SK-N-SH (cell line): ENCODE results near the gene RNF180. TPM values are rescaled to one million over a fixed set of nuclear protein-coding genes. Genes with fewer than 3 reads are reported as not detected.

ENCODE experiments used
- CTCF ChIA-PET: fragments of 300-600, 350-600 bp; formaldehyde crosslinking; extraction: SDS; loops from one replicate; lab custom pipeline; 2021; lab: Yijun Ruan, JAX
- POLR2A ChIA-PET: fragments of 350-600 bp; sonication (Branson Sonifier 250); formaldehyde crosslinking; extraction: SDS; loops from one replicate; lab custom pipeline; 2020; ENCODE audit warnings: antibody characterized with exemption, inconsistent platforms; lab: Yijun Ruan, JAX
- DNase-seq: peaks from one replicate; pipeline ENCODE4 v3.0.0; 2012
- H2AFZ ChIP-seq: fragments of 200-600 bp; sonication (generic); 2 replicates; pipeline ENCODE4 v1.8.1; 2016; ENCODE audit warnings: antibody characterized with exemption, mild to moderate bottlenecking, low read depth
- H3F3A ChIP-seq: fragments of 200-600 bp; sonication (generic); replicated peaks from 2 replicates; pipeline ENCODE3; 2016; ENCODE audit warnings: antibody characterized with exemption, mild to moderate bottlenecking; ENCODE audit not compliant: insufficient read depth
- H3K27ac ChIP-seq, 2 experiments: fragments of 200-500 bp in 1 of 2; fragments of 200-600 bp in 1 of 2; sonication (Bioruptor generic) in 1 of 2; sonication (generic), shearing (Covaris generic) in 1 of 2; 2 replicates each; pipeline versions ENCODE4 v1.5.1 to v1.6.1; 2014 to 2016; ENCODE audit warnings: low read depth in 2 of 2, inconsistent platforms in 1 of 2, low read length in 1 of 2, mild to moderate bottlenecking in 1 of 2, mixed read lengths in 1 of 2
- H3K27me3 ChIP-seq: fragments of 200-600 bp; sonication (generic), shearing (Covaris generic); 2 replicates; pipeline ENCODE4 v1.6.1; 2016; ENCODE audit warnings: mixed run types; ENCODE audit not compliant: insufficient read depth
- H3K36me3 ChIP-seq, 2 experiments: fragments of 200-500 bp in 1 of 2; fragments of 200-600 bp in 1 of 2; sonication (Bioruptor generic) in 1 of 2; sonication (generic) in 1 of 2; replicated peaks in 1 of 2; 2 replicates each; pipeline versions ENCODE3 to v1.5.1; 2014 to 2016; ENCODE audit warnings: low read length in 1 of 2, mild to moderate bottlenecking in 1 of 2; ENCODE audit not compliant: insufficient read depth in 2 of 2, control insufficient read depth in 1 of 2
- H3K4me1 ChIP-seq, 2 experiments: fragments of 200-500 bp in 1 of 2; fragments of 200-600 bp in 1 of 2; sonication (Bioruptor generic) in 1 of 2; sonication (generic), shearing (Covaris generic) in 1 of 2; 2 replicates each; pipeline versions ENCODE4 v1.5.1 to v1.6.1; 2014 to 2016; ENCODE audit warnings: low read depth in 1 of 2, low read length in 1 of 2, mixed run types in 1 of 2; ENCODE audit not compliant: insufficient read depth in 2 of 2, control insufficient read depth in 1 of 2
- H3K4me2 ChIP-seq: fragments of 200-600 bp; sonication (generic), shearing (Covaris generic); 2 replicates; pipeline ENCODE4 v1.6.1; 2017; ENCODE audit warnings: mixed run types
- H3K4me3 ChIP-seq, 2 experiments: fragments of 200-500 bp in 1 of 2; fragments of 200-600 bp in 1 of 2; sonication (Bioruptor generic) in 1 of 2; sonication (generic), shearing (Covaris generic) in 1 of 2; 2 replicates each; pipeline versions ENCODE4 v1.5.1 to v1.8.1; 2014 to 2016; ENCODE audit warnings: low read depth in 2 of 2, inconsistent platforms in 1 of 2, low read length in 1 of 2, mild to moderate bottlenecking in 1 of 2, mixed read lengths in 1 of 2, moderate library complexity in 1 of 2
- H3K79me2 ChIP-seq: fragments of 200-600 bp; sonication (generic); 2 replicates; pipeline ENCODE4 v1.8.1; 2017; ENCODE audit warnings: mild to moderate bottlenecking; ENCODE audit not compliant: insufficient read depth
- H3K9ac ChIP-seq: fragments of 200-600 bp; sonication (generic); 2 replicates; pipeline ENCODE4 v1.6.1; 2017; ENCODE audit warnings: mixed run types
- H3K9me2 ChIP-seq: fragments of 200-600 bp; sonication (generic); 2 replicates; pipeline ENCODE4 v1.6.1; 2017; ENCODE audit warnings: mixed run types
- H3K9me3 ChIP-seq: fragments of 200-600 bp; sonication (generic); 2 replicates; pipeline ENCODE4 v1.6.1; 2017; ENCODE audit warnings: mixed run types, mild to moderate bottlenecking, moderate library complexity
- H4K20me1 ChIP-seq: fragments of 200-600 bp; sonication (generic); 2 replicates; pipeline ENCODE4 v1.6.1; 2017; ENCODE audit warnings: mild to moderate bottlenecking, mixed run types; ENCODE audit not compliant: insufficient read depth
- CTCF ChIP-seq: fragments of 200-600 bp; sonication (generic); IDR thresholded peaks from 2 replicates; pipeline ENCODE4 v1.6.1; 2017; ENCODE audit warnings: antibody characterized with exemption, mild to moderate bottlenecking, moderate library complexity
- FOSL2 ChIP-seq: IDR thresholded peaks from 2 replicates; pipeline ENCODE4 v1.4.0; 2012; ENCODE audit warnings: low read depth, mild to moderate bottlenecking, moderate library complexity, borderline replicate concordance
- GABPA ChIP-seq: IDR thresholded peaks from 2 replicates; pipeline ENCODE4 v1.4.0; 2012; ENCODE audit warnings: low read depth, mild to moderate bottlenecking
- IRF3 ChIP-seq: fragments of 150-350 bp; IDR thresholded peaks from 2 replicates; pipeline ENCODE4 v1.6.1; 2016; ENCODE audit warnings: mild to moderate bottlenecking, low read depth, low read length
- JUND ChIP-seq: IDR thresholded peaks from 2 replicates; pipeline ENCODE4 v1.4.0; 2012
- NRF1 ChIP-seq: IDR thresholded peaks from 2 replicates; pipeline ENCODE4 v1.6.1; 2012; ENCODE audit warnings: low read depth, mild to moderate bottlenecking, low read length
- PBX3 ChIP-seq: IDR thresholded peaks from 2 replicates; pipeline ENCODE4; 2012
- RCOR1 ChIP-seq: fragments of 150-350 bp; IDR thresholded peaks from 2 replicates; pipeline ENCODE4 v1.6.1; 2017; ENCODE audit warnings: antibody characterized with exemption, low read length
- SIN3A ChIP-seq: IDR thresholded peaks from 2 replicates; pipeline ENCODE4 v1.6.1; 2012; ENCODE audit warnings: low read depth, mild to moderate bottlenecking, low read length, moderate library complexity, borderline replicate concordance
- TCF12 ChIP-seq: IDR thresholded peaks from 2 replicates; pipeline ENCODE4 v1.4.0; 2012
- ZBTB33 ChIP-seq: IDR thresholded peaks from 2 replicates; pipeline ENCODE4 v1.4.0; 2012; ENCODE audit warnings: low read depth, borderline replicate concordance
- polyA plus RNA-seq, 3 experiments: library from polyadenylated mRNA; depleted of rRNA; stranded (reverse); fragments of >200 nt; gene quantifications; 2 replicates each; pipeline ENCODE4 v1.2.3, GENCODE V29; 2012

RNF180 gene
- polyA plus RNA-seq, 1 of the 3 experiments (the other 2 are of a cell fraction) = 0.02 TPM

GRCh38 chr5:64209353-64209752 lies 43.7 kb downstream of the RNF180 start:
- Histone ChIP-seq H3K27ac (no peak overlapping the region), H3K4me3 (no peak overlapping the region), H3K9ac (no peak overlapping the region), H3K9me2 (no peaks in the 10 kb centered on the region), H3K79me2 (no peaks in the 10 kb centered on the region), H3K36me3 (no peaks in the 10 kb centered on the region), H3K4me1 (peaks cover 0 to 5% of the 10 kb centered on the region in 2 experiments; a peak in 2 of 4 replicates), H4K20me1 (no peaks in the 10 kb centered on the region), H3F3A (peaks cover 6% of the 10 kb centered on the region), H3K4me2 (no peak overlapping the region)
- CTCF ChIA-PET = no interaction called here
- DNase-seq = no peak
- TF ChIP-seq ZBTB33 (no peak), RCOR1 (no peak), CTCF (no peak), NRF1 (no peak)
- TF ChIP-seq, all 33 proteins: peak for 0
- Histone ChIP-seq H3K27me3 (no peaks in the 10 kb centered on the region), H2AFZ (no peak overlapping the region), H3K9me3 (no peaks in the 10 kb centered on the region)
- POLR2A ChIA-PET = no interaction called here

GRCh38 chr5:64210866-64211265 lies 45.2 kb downstream of the RNF180 start:
- DNase-seq = no peak
- H3K27ac ChIP-seq = no peak overlapping the region

More at GRCh38 chr5:64210866-64211265, 45.2 kb downstream of the RNF180 start:
- H4K20me1 ChIP-seq = no peaks in the 10 kb centered on the region
- H3K4me3 ChIP-seq = no peak overlapping the region
- no peaks in the 10 kb centered on the region for H3K36me3 ChIP-seq
- TF ChIP-seq TCF12 (peak; percentile 76), IRF3 (no peak), SIN3A (no peak), GABPA (no peak), FOSL2 (peak; percentile 65; the same call in 1 of the 2 replicates), JUND (peak; percentile 53), PBX3 (no peak)
- H3K9me2 ChIP-seq = no peaks in the 10 kb centered on the region
- no peak overlapping the region for H2AFZ ChIP-seq
- H3K4me2 ChIP-seq = 0 out of 2 replicates have a peak overlapping the region, but pooled peaks have one; percentile 19
- H3K9me3 ChIP-seq = no peaks in the 10 kb centered on the region
- ChIA-PET CTCF (interaction anchor here (0.6 kb wide), 1 partner anchor 1432 kb away, joined by 3 read pairs; no protein-coding TSS in a partner anchor), POLR2A (no interaction called here)
- H3K4me1 ChIP-seq = peaks cover 0 to 5% of the 10 kb centered on the region in 2 experiments; a peak in 2 of 4 replicates
- H3K27me3 ChIP-seq = no peaks in the 10 kb centered on the region
- no peaks in the 10 kb centered on the region for H3K79me2 ChIP-seq
- no peak overlapping the region for H3K9ac ChIP-seq
- H3F3A ChIP-seq = peaks cover 6% of the 10 kb centered on the region
